H1 (cell line): ENCODE data around the gene ALG11.

Source experiments
- CTCF ChIP-seq, 3 experiments: IDR thresholded peaks; 1 replicate in 2 of 3; 2 replicates in 1 of 3; pipeline versions ENCODE4 v1.5.1 to v1.6.1; 2011; ENCODE audit warnings: low read length in 3 of 3, mild to moderate bottlenecking in 3 of 3, inconsistent platforms in 2 of 3, low read depth in 1 of 3, moderate library complexity in 1 of 3; ENCODE audit not compliant: insufficient read depth in 1 of 3; ENCODE audit errors: control extremely low read depth in 1 of 3
- MAFK ChIP-seq: IDR thresholded peaks from 2 replicates; pipeline ENCODE4 v1.6.1; 2012; ENCODE audit warnings: low read depth, mild to moderate bottlenecking, improper control_type of control experiment, low read length
- POLR2A ChIP-seq, 2 experiments: IDR thresholded peaks; 1 replicate in 1 of 2; 2 replicates in 1 of 2; pipeline ENCODE4 v1.6.1; 2011; ENCODE audit warnings: low read depth in 2 of 2, low read length in 2 of 2, mild to moderate bottlenecking in 2 of 2; ENCODE audit errors: control extremely low read depth in 1 of 2
- ZNF274 ChIP-seq: IDR thresholded peaks from 2 replicates; pipeline ENCODE4 v1.7.0; 2012; ENCODE audit warnings: low read length, borderline replicate concordance; ENCODE audit errors: extremely low read depth

- TF ChIP-seq CTCF (IDR thresholded peaks at IDR 0.05; ENCODE audit: control extremely low read depth in 1 of 3, insufficient read depth in 1 of 3, low read depth in 1 of 3, low read length in 3 of 3) (no peak), MAFK (no peak), POLR2A (IDR thresholded peaks at IDR 0.05; ENCODE audit: control extremely low read depth in 1 of 2, low read depth in 2 of 2, low read length in 2 of 2) (no peak), ZNF274 (no peak)
Observed at GRCh38 chr13:52051400-52051799, 39.2 kb downstream of the ALG11 start.
